ENCODE measurements around the gene KCNT2.

KCNT2 gene

GRCh38 chr1:196445775-196446174 is 162.5 kb downstream of the KCNT2 start:
- DNase-seq (ENCODE audit: low spot score) = no peak

DNA sequence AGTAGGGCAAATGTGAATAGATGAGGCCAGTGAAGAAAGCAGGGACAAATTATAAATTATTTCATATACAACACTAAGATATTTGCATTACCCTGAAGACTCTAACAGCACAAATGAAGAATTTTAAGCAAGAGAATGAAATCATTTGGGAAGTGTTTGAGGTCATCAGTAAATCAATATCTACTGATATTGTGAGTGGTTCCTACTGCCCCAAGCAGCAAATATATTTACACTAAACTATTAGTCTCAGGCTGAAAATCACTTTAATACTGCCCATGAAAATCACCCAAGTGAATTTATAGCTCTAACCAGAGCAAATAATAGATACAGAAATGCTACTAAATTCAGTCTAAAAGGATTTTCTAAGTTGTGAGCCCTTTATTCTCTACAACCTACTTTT is 163.6 kb downstream of the KCNT2 start:
- no peak for DNase-seq (ENCODE audit: low spot score)

DNA sequence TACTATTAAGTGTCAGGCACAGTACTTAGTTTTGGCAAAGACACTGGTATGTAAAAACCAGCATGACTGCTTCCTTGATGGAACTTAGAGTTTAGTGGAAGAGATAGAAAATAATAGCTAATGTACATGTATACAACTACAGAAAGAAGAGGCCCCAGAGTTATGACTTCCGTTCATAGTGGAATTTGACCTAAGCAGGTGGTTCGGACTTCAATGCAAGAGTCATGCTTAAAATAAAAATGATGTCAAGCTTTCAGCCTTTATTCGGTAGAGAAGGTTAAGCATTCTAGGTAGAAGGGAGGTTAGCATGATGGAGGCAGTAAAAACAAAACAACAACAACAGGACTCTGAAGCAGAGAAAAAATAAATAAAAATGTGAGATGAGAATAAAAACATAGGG is 165.9 kb downstream of the KCNT2 start:
- no peak for DNase-seq (ENCODE audit: low spot score)

DNA sequence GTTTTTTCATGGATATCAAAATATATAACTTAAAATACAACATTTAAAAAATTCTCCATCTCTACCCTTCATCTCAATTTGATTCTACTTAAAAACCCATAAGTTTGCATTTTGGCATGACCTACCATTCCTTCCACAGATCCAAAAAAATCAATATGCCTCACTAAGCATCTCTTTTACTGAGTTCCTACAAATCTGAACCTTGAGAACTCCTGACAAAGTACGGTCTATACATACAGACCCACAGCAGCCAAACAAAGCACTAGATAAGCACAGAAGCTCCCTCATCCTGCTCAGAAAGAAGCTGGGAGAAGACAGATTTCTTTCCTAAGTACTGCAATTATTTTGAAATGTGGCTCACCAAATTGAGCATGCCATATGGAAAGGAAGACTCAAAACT is 167.5 kb downstream of the KCNT2 start:
- DNase-seq (ENCODE audit: low spot score) = no peak

- no peak for DNase-seq (ENCODE audit: low spot score)
These were observed 169.9 kb downstream of the KCNT2 start for GRCh38 chr1:196438329-196438728.

GRCh38 chr1:196437671-196438070 is 170.6 kb downstream of the KCNT2 start:
- no peak for DNase-seq (ENCODE audit: low spot score)

DNA sequence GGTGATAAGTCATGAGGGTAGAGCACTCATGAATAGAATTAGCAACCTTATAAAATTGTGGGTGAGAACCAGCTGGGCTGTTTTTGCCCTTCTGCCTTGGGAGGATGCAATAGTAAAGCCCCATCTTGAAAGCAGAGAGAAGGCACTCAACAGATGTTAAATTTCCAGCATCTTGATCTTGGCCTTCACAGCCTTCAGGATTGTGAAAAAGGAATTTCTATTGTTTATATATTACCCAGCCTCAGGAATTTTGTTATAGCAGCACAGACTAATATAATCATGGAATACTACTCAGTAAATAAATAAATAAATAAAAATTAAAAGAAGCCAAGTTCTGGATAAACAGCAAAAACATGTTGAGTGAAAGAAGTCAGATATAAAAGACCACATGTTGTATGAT is 175.2 kb downstream of the KCNT2 start:
- no peak for DNase-seq (ENCODE audit: low spot score)

DNA sequence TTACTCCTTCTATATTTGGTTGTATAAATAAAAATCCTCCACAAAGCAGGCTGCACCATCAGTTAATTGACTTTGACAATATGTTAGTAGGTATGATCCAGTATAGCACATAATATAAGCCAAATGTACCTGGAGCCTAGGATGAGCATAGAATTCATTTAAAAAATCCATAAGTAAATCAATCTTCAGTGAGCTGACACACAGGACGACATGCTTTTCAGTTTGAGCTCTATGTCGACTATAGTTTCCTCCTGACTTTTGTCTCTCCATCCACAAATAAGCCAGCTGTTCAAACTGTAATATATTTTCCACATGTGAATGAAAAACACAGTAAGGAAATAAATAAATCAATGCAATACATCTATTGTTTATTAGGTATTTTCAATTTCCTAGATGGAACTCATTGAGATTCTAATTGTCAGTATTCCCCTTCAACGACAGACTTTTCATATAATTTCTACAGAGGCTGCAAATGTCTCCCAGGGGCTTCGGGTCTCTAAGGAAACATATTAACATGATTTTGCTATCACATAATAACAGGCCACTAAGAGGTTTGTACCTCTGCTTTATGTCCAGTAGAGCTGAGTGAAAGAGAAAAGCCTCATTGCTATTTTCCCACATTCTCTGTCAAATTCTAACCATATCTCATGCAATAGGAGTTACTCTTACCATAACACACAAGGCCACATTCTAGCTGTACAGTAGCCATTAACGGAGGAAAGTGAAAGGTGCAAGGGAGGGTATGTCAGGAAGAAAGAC is 180.1 kb downstream of the KCNT2 start:
- DNase-seq (ENCODE audit: low spot score) = no peak

DNA sequence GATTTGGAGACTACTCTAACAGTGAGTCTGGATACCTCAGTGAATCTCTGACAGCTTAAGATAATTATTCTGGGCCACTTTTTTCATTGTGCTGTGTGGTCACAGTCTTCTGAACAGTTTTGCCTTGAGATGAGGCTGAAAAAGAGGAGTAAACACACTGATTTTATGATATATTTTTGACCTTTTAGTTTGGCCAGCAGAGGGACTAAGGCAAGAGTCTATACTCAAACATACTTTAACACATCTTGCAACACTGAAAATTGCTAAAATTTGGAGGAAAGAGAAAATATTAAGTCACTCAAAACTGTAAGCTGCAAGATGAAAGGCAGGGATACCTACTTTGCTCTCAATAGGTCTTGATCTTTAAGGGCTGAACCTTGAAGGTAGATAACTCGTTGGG is 182.7 kb downstream of the KCNT2 start:
- DNase-seq (ENCODE audit: low spot score) = no peak

DNA sequence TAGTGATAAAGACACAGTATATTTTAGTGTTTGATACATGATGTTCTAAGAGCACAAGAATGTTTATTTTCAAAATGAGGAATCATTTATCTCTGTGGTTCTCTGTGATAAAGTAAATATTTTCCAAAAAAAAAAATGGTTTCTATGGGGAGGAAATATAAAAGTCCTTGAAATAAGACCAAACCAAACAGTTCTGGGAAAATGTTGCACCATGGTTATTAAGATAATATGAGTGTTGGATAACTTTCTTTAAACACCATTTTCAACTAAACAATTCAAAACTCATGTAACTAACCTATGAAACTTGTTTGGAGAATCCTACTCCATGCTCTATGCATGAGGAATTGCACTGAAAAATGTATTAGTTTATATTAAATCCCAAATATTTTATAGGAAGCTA is 184.6 kb downstream of the KCNT2 start:
- DNase-seq (ENCODE audit: low spot score) = no peak

DNA sequence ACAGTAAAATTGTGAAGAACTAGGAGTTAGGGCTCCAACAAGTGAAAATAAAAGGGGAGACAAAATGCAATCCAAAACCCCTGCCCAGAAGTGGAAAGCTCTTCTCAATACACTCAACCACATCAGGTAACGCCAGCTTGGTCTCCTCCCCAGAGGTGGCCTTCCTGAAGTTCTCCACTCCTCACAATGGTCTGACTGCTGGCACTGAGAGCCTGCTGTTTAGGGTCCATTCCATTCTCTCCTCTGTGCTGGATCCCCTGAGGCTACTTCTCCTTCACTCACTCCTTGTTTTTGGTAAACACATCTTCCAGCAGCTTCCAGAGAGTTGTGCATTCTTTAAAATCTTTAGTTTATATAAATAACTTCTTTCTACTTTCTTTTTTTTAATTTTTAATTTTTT is 189.5 kb downstream of the KCNT2 start:
- DNase-seq (ENCODE audit: low spot score) = no peak

- DNase-seq (ENCODE audit: low spot score) = no peak
These were observed 192.3 kb downstream of the KCNT2 start for GRCh38 chr1:196415978-196416377.

GRCh38 chr1:196412326-196412725 is 195.9 kb downstream of the KCNT2 start:
- no peak for DNase-seq (ENCODE audit: low spot score)

DNA sequence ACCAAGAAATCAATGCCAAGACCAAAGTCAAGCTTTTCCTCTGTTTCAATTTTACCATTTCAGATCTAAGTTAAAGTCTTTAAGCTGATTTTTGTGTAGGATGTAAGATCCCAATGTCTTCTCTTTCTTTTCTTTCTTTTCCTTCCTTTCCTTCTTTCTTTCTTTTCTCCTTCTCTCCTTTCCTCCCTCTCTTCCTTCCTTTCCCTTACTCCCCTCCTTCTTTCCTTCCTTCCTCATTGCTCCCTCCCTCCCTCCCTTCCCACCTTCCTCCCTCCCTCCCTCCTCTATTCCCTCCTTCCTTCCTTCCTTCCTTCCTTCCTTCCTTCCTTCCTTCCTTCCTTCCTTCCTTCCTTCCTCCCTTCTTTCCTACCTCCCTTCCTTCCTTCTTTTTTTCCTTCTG is 197.5 kb downstream of the KCNT2 start:
- DNase-seq (ENCODE audit: low spot score) = no peak

- no peak for DNase-seq (ENCODE audit: low spot score)
These were observed 198.7 kb downstream of the KCNT2 start for GRCh38 chr1:196409586-196409985.

- no peak for DNase-seq (ENCODE audit: low spot score)
These were observed 200.7 kb downstream of the KCNT2 start for GRCh38 chr1:196407358-196408051.

DNA sequence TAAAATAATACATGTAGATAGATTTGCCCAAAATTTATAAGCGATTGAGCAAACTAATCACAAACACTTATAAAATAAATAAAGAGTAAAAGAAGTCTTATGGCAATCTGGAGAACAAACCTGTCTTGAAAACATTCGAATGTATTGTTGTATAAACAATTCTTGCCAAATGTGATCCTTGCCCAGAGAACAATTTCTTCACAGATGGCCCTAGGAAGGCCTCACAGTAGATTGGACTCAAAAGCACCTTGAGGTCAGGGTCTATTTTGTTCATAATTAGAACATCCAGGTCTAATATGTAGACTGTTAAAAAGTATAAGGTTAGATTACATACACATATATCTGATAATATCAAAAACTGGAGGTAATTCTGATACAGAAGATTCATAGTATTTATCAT is 202.4 kb downstream of the KCNT2 start:
- no peak for DNase-seq (ENCODE audit: low spot score)

GRCh38 chr1:196403803-196404690 is 204.2 kb downstream of the KCNT2 start:
- DNase-seq (ENCODE audit: low spot score) = no peak

DNA sequence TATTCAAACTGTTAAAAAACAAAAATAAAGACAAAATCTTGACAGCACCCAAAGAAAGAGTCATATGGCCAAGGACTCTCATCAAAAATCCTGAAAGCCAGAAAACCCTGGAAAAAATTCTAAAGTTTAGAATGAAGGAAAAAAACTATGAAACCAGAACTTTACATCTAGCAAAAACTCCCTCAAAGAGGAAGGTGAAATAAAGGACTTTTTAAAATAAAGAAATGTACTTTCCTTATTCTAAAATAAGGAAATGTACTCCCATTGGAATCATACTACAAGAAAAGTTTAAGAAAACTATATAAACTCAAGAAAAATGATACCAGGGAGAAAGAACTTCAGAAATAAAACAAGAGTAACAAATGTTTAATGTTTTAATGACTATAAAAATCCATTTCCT is 206.3 kb downstream of the KCNT2 start:
- no peak for DNase-seq (ENCODE audit: low spot score)

GRCh38 chr1:196401452-196401833 is 206.8 kb downstream of the KCNT2 start:
- no peak for DNase-seq (ENCODE audit: low spot score)

GRCh38 chr1:196400478-196401451 is 207.5 kb downstream of the KCNT2 start:
- DNase-seq (ENCODE audit: low spot score) = peak; percentile 38

- no peak for DNase-seq (ENCODE audit: low spot score)
These were observed 208.5 kb downstream of the KCNT2 start for GRCh38 chr1:196399713-196400112.

All from GM03348 (cell line).